Natural killer cell (primary cell): Measurements from ENCODE around the gene TIMM13. TPM values are rescaled to one million over a fixed set of nuclear protein-coding genes. Genes with fewer than 3 reads are reported as not detected.

Experiments
- ATAC-seq, 3 donors: fragments of 150-1000 bp in 2 of 3; fragments of 200-7000 bp in 1 of 3; cut with Tn5 transposase; 1 replicate in 1 of 3; 2 replicates in 2 of 3; pipeline ENCODE4 v1.10.0; 2021; ENCODE audit warnings: mild to moderate bottlenecking in 2 of 3, moderate library complexity in 2 of 3
- DNase-seq, 2 donors: peaks; one replicate each; pipeline versions ENCODE4 v3.0.0 to v3.0.0-alpha.2; 2013 to 2021; ENCODE audit warnings: mixed read lengths in 1 of 2
- H3K27ac ChIP-seq: one replicate; pipeline ENCODE4 v1.5.1; 2013; ENCODE audit warnings: mild to moderate bottlenecking, low read length
- H3K27me3 ChIP-seq: one replicate; pipeline ENCODE4 v1.6.1; 2013; ENCODE audit warnings: low read length; ENCODE audit not compliant: control insufficient read depth, insufficient read depth
- H3K36me3 ChIP-seq: one replicate; pipeline ENCODE4 v1.6.1; 2013; ENCODE audit warnings: low read length; ENCODE audit not compliant: control insufficient read depth, insufficient read depth
- H3K4me1 ChIP-seq: one replicate; pipeline ENCODE4 v1.6.1; 2013; ENCODE audit warnings: low read length; ENCODE audit not compliant: control insufficient read depth, insufficient read depth
- H3K4me3 ChIP-seq: one replicate; pipeline ENCODE4 v1.5.1; 2013; ENCODE audit warnings: low read length
- H3K9me3 ChIP-seq: one replicate; pipeline ENCODE4 v1.6.1; 2013; ENCODE audit warnings: low read length; ENCODE audit not compliant: control insufficient read depth, insufficient read depth
- H3K27ac Mint-ChIP-seq, 2 donors: one replicate each; pipeline ENCODE4 v1.8.0; 2022; ENCODE audit warnings: mild to moderate bottlenecking in 2 of 2, mixed read lengths in 2 of 2, moderate library complexity in 1 of 2
- H3K27me3 Mint-ChIP-seq, 2 donors: one replicate each; pipeline ENCODE4 v1.8.0; 2022; ENCODE audit warnings: low read depth in 2 of 2, mixed read lengths in 2 of 2
- H3K36me3 Mint-ChIP-seq: one replicate; pipeline ENCODE4 v1.8.0; 2022; ENCODE audit warnings: mixed read lengths
- H3K4me1 Mint-ChIP-seq, 2 donors: one replicate each; pipeline ENCODE4 v1.8.0; 2022; ENCODE audit warnings: mixed read lengths in 2 of 2
- H3K4me3 Mint-ChIP-seq: one replicate; pipeline ENCODE4 v1.8.0; 2022; ENCODE audit warnings: mild to moderate bottlenecking, moderate library complexity, mixed read lengths
- H3K9me3 Mint-ChIP-seq, 2 donors: one replicate each; pipeline ENCODE4 v1.8.0; 2022; ENCODE audit warnings: mixed read lengths in 2 of 2
- CTCF ChIP-seq: fragments of 200-600 bp; IDR thresholded peaks from one replicate; pipeline ENCODE4 v1.8.0; 2022; ENCODE audit warnings: antibody characterized with exemption
- WGBS: methylation state at CpG from one replicate; pipeline ENCODE4 v1.1.7; 2013; ENCODE audit warnings: missing lambda C conversion rate; ENCODE audit not compliant: insufficient coverage; 5-methylcytosine and 5-hydroxymethylcytosine counted together
- intact Hi-C: fragments of 100-400 bp; cut with micrococcal nuclease; formaldehyde crosslinking; loops from one replicate; pipeline ENCODE4 v1.14.2; 2022
- total RNA-seq, 4 donors: library from RNA; stranded (reverse); fragments of 120-200 nt in 1 of 4; gene quantifications; one replicate each; pipeline versions ENCODE4 v1.2.3 to v1.2.4, GENCODE V29; 2013 to 2022

Gene TIMM13
- total RNA-seq, 3 donors from 2014 or later (not counting 1 experiment from before 2014, with no cell fraction given) = 24.7 to 30.4 (median 25.1) TPM

GRCh38 chr19:2451138-2451537, 23.8 kb upstream of the TIMM13 start:
- no peak overlapping the region for H3K4me3 Mint-ChIP-seq
- no peak for ATAC-seq
- Histone ChIP-seq H3K4me1 (peaks cover 22% of the 10 kb centered on the region), H3K9me3 (no peaks in the 10 kb centered on the region), H3K27ac (no peak overlapping the region), H3K27me3 (no peaks in the 10 kb centered on the region), H3K4me3 (no peak overlapping the region), H3K36me3 (no peaks in the 10 kb centered on the region)
- H3K9me3 Mint-ChIP-seq = no peaks in the 10 kb centered on the region
- H3K27me3 Mint-ChIP-seq = no peaks in the 10 kb centered on the region
- peaks cover 7 to 19% of the 10 kb centered on the region in 2 donors for H3K4me1 Mint-ChIP-seq
- no peak for DNase-seq
- TF ChIP-seq CTCF = no peak
- H3K36me3 Mint-ChIP-seq = no peaks in the 10 kb centered on the region
- intact Hi-C loops = no loop called here
- WGBS = 95% methylated on average over 7 of the region's 7 CpGs
- H3K27ac Mint-ChIP-seq = no peak overlapping the region

DNA sequence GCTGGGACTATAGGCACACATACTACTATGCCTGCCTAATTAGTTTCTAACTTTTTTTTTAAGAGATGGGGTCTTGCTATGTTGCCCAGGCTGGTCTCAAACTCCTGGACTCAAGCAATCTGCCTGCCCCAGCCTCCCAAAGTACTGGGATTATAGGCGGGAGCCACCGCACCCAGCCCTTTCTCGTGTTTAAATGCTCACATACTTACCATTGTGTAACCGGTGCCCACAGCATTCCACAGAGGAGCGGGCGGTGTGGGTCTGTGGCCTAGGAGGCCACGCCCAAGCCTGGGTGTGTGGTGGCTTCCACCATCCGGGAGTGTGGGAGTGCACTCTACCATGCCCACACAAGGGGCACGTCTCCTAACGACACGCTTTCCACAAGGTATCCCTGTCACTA, 21.6 kb upstream of the TIMM13 start:
- Histone ChIP-seq H3K36me3 (no peaks in the 10 kb centered on the region), H3K27me3 (no peaks in the 10 kb centered on the region), H3K4me3 (no peak overlapping the region), H3K9me3 (no peaks in the 10 kb centered on the region), H3K27ac (no peak overlapping the region), H3K4me1 (peaks cover 13% of the 10 kb centered on the region)
- no peaks in the 10 kb centered on the region for H3K36me3 Mint-ChIP-seq
- H3K4me3 Mint-ChIP-seq = no peak overlapping the region
- no peaks in the 10 kb centered on the region for H3K27me3 Mint-ChIP-seq
- ATAC-seq (no peak), DNase-seq (no peak)
- 94% methylated on average over 11 of the region's 11 CpGs for WGBS
- TF ChIP-seq CTCF = no peak
- intact Hi-C loops = no loop called here
- no peak overlapping the region for H3K27ac Mint-ChIP-seq
- H3K4me1 Mint-ChIP-seq = peaks cover 7 to 8% of the 10 kb centered on the region in 2 donors
- H3K9me3 Mint-ChIP-seq = no peaks in the 10 kb centered on the region

DNA sequence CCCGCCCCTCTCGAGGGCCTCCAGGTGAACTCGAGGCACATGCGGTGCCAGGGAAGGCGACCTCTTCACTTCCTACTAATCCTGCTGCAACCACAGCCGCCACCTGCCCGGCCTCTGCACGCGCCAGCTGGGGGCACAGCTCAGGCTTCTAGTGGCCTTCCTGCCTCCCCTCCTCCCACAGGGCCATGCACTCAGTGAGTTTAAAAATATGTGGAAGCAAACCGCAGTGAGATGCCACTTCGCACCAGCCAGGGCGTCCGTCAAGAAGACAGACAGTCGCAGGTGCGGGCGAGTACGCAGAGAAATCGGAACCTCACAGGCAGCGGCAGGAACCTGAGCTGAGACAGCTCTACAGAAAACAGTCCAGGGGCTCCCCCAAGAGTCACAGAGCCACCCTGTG, 19.0 kb upstream of the TIMM13 start:
- peaks cover 13% of the 10 kb centered on the region for H3K4me1 ChIP-seq
- H3K27me3 ChIP-seq = no peaks in the 10 kb centered on the region
- no peak overlapping the region for H3K4me3 ChIP-seq
- Mint-ChIP-seq H3K27me3 (no peaks in the 10 kb centered on the region), H3K4me3 (peak overlapping the region; percentile 72), H3K9me3 (no peaks in the 10 kb centered on the region), H3K27ac (peak overlapping the region; percentile 46 to 90), H3K36me3 (no peaks in the 10 kb centered on the region), H3K4me1 (peaks cover 7 to 8% of the 10 kb centered on the region in 2 donors)
- 12% methylated on average over 19 of the region's 19 CpGs for WGBS
- no peaks in the 10 kb centered on the region for H3K36me3 ChIP-seq
- H3K27ac ChIP-seq = no peak overlapping the region
- H3K9me3 ChIP-seq = no peaks in the 10 kb centered on the region
- DNase-seq (peak in 1 of 2 donors; percentile 52), ATAC-seq (peak; percentile 60 to 81 (median 81))
- intact Hi-C loops = no loop called here
- TF ChIP-seq CTCF = no peak

DNA sequence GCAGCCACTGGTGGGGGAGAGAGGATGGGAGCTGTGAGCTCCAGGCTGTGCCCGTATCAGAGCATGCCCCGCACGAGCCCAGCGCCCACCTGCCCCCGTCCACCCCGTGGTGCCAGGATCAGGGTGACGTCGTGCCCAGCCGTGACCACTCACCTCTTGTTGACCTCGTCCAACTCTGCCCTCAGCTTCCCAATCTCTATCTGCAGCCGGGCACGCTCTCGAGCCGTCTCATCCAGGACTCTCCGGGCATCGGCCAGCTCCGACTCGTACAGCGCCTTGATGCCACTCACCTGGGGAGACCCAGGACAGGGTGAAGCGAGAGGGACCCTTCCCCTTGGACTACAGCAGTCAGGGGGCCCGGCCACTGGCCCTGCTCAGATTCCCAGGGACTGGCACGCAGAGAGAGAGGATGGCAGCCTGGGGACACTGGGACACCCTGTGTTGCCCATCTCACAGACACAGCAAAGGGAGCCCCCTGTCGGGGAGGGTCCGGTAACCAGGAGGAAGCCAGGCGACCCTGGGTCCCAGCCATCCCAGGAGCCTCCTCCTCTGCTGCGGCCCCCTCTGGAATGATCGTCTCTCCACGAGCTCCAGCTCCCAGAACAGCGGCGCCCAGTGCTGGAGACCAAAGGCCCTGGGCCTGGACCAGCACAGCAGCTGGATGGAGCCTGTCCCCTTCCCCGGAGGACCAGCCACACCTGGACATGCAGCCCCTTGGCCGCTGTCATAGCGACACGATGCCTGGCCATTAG, 17.0 kb upstream of the TIMM13 start:
- H3K4me3 ChIP-seq = no peak overlapping the region
- intact Hi-C loops = no loop called here
- Mint-ChIP-seq H3K27ac (no peak overlapping the region), H3K4me3 (no peak overlapping the region), H3K27me3 (no peaks in the 10 kb centered on the region), H3K9me3 (no peaks in the 10 kb centered on the region), H3K36me3 (no peaks in the 10 kb centered on the region), H3K4me1 (peaks cover 7 to 15% of the 10 kb centered on the region in 2 donors)
- peaks cover 13% of the 10 kb centered on the region for H3K4me1 ChIP-seq
- WGBS = 96% methylated on average over 34 of the region's 34 CpGs
- TF ChIP-seq CTCF = no peak
- ATAC-seq = peak in 1 of 3 donors; percentile 9
- H3K27me3 ChIP-seq = no peaks in the 10 kb centered on the region
- H3K36me3 ChIP-seq = no peaks in the 10 kb centered on the region
- H3K9me3 ChIP-seq = no peaks in the 10 kb centered on the region
- DNase-seq = no peak
- H3K27ac ChIP-seq = no peak overlapping the region
